HG03575 (cell line): ENCODE data around the gene FAM227B.

Experiments used
- ATAC-seq: cut with Tn5 transposase; IDR thresholded peaks from one replicate; pipeline ENCODE4 v1.9.1; 2021; ENCODE audit not compliant: unreplicated experiment, insufficient number of reproducible peaks, low FRiP score; ENCODE audit errors: extremely low read depth

The FAM227B gene

GRCh38 chr15:49282366-49282765, 338.3 kb downstream of the FAM227B start:
- ATAC-seq, result no peak

GRCh38 chr15:49279521-49280456, 340.8 kb downstream of the FAM227B start:
- no peak for ATAC-seq

DNA sequence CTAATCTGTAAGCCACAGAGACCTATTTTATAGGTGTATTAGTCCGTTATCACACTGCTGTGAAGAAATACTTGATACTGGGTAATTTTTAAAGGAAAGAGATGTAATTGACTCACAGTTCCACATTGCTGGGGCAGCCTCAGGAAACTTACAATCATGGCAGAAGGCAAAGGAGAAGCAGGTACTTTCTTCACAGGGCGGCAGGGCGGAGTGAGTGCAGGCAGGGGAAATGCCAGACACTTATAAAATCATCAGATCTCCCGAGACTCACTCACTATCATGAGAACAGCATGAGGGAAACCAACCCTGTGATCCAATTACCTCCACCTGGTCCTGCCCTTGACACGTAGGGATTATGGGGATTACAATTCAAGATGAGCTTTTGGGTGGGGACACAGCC, 341.9 kb downstream of the FAM227B start:
- no peak for ATAC-seq
